ENCODE data around the gene MATN4.

The MATN4 gene

DNA sequence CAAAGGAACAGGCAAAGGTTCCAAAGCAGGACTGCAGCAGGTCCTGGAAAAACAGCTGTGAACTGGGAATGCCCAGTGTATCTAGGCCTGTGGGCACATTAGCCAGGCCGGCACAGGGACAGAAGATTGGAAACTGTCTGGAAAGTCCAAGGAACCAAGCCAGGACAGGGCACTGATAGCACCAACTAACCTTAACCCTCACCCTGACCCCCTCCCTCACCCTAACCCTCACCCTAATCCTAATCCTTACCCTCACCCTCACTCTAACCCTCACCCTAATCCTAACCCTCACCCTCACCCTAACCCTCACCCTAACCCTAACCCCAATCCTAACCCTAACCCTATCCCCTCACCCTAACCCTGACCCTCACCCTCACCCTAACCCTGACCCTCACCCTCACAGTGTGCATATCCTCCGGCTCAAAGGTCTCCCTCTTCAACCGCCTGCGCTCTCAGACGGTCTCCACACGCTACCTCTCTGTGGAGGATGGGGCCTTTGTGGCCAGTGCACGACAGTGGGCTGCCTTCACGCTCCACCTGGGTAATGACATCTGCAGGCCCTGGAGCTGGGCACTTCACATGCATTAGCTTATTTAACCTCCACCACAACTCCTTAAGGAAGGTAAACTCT, 5.1 kb upstream of the MATN4 start:
- no peak for DNase-seq

DNA sequence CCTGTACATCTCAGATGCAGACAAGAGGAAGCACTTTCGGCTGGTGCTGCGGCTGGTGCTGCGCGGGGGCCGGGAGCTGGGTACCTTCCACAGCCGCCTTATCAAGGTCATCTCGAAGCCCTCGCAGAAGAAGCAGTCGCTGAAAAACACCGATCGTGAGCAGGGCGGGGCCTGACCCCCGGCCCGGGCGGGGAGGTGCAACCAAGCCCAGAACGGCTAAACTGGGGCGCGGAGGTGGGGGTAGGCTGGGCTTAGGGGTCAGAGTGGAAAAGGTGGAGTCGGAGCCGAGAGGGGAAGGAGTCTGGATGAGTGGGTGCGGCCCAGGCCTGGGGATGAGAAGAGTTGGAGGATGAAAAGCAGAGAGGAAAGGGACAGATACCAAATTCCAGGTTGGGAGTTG, 4.1 kb upstream of the MATN4 start:
- DNase-seq: no peak

DNA sequence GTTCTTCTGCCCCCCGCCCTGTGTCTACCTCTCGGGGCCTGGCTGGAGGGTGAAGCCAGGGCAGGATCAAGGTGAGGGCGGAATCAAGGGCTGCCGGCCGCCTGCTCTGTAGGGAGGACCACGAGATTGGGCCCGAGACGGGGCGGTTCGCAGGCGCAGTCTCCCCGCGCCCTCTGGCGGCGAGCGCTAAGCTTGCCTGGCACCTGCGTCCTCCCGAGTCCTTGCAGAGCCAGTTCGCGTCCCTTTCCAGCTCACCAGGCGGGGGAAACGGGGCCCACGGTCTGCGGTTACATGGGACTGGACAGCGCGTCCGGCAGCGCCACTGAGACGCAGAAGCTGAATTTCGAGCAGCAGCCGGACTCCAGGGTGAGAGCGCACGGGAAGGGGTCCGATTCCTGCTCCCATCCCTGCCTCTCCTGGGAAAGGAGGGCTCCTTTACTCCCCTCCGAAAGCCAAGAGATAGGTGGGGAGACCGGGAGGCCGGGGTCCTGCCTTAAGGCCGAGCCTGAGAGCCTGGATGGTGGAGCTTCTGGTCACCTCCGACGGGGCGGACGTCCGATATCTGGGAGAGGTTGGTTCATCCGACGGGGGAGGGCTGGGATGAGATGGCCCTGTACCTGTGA, 3.6 kb upstream of the MATN4 start:
- no peak for DNase-seq

DNA sequence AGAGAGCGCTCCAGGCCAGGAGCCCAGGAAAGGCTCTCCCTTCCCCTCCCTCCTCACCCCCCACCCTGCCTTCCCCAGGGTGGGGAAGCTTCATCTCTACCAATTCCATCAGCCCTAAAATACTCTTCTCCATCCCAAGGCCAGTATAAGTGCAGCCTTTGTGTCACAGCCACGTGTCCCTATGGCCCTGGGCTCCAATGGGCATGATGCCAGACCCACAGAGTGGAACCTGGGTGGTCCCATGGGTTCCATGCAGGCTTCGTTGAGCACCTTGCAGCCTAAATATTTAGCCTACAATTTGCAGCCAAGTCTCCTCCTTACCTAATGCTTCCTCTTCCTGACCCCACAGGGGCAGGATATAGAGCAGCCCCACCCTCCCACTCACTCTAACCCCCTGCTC, 976 bp upstream of the MATN4 start:
- no peak for DNase-seq

DNA sequence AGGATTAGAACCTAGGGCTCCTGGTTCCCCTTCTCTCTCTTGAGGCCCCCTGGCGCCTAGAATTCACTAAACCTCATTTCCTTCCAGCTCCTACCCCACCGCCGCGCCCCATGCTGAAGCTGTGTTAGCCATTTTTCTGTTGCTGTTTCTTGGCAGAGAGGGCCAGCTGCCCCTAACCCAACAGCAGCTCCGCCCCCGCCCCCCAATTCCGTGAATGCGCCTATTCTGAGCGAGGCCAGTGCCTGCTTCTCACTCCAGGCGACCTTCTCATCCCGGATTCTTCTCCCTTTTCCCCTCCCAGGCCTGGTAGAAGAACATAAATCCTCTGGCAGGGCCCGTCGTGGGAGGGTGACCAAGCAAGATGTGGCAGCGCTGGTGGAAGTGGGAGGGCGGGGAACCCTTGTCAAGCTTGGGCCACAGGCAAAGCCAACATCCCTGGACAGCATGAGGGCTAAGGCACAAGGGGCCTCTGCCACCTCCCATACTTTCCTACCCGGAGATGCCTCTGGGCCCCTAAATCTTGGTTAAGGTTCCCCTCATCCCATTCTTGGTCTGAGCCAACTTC, 941 bp downstream of the MATN4 start:
- DNase-seq: no peak

DNA sequence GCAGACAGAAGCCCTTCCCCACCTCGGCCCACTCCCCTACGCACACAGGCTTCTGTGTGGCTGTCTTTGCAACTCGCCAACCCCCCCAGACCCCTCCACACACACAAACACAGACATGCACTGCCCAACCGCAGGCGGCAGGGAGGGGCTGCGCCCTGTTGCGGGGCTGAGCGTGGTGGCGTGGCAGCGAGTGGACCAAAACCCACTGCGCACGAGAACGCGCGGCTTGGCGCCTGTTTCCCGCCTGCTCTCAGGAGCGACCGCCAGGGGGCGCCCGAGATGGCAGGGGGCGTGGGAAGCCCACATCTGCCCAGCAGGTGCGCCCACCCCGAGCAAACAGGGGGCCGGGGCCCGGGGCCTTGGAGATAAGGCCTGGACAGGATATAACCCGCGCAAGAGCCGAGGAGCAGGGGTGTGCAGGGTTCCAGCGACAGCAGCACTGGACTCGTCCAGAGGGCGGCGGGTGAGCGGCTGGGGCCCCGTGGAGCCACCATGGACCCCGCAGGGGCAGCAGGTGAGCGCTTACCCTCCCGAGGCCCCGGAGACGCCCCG, 1.6 kb downstream of the MATN4 start, which contains the start of gene RBPJL:
Gene RBPJL (plus strand): TSS at position 410 of the 552 bp plus-strand sequence. CDS start 83 bp downstream, at position 493.
- DNase-seq: no peak

DNA sequence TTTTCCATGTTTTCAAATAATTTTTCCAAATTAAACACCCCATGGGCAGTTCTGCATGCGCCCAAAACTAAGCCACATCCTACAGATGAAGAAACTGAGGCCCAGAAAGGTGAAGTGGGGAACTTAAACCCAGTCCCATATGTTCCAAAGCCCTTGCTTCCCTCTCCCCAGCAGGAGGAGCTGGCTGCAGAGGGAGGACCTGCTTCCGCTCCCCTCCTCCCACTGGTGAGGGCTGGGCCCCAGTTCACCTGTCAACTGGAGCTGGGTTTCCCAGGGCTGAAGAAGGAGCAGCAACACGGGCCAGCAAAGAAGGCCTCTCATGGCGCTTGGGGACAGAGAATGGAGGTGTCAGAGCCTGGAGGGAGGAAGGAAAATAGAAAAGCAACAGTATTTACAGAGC, 2.8 kb downstream of the MATN4 start:
- no peak for DNase-seq

DNA sequence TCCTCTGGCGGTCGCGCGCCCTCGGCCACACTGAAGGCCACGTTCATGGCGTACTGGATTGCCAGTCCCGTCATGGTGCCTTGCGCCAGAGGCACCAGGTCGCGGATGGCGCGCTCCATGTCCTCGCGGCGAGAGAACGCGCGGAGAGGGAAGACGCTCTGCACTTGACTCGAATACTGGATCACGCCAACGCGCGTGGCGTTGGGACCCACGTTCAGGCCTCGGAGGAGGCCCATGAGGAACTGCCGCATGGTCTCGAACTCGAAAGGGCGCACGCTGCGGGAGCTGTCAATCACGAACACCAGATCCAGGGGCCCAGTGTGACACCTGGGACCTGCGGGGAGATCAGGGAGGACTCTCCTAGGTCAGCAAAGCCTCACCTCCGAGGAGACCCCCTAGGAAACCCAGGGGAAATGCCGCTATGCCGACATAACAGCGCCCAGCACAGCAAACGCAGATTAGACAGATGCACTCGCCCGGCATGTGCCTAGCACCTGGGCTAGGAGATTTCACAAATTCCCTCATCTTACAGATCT, 3.6 kb downstream of the MATN4 start:
- DNase-seq: no peak

DNA sequence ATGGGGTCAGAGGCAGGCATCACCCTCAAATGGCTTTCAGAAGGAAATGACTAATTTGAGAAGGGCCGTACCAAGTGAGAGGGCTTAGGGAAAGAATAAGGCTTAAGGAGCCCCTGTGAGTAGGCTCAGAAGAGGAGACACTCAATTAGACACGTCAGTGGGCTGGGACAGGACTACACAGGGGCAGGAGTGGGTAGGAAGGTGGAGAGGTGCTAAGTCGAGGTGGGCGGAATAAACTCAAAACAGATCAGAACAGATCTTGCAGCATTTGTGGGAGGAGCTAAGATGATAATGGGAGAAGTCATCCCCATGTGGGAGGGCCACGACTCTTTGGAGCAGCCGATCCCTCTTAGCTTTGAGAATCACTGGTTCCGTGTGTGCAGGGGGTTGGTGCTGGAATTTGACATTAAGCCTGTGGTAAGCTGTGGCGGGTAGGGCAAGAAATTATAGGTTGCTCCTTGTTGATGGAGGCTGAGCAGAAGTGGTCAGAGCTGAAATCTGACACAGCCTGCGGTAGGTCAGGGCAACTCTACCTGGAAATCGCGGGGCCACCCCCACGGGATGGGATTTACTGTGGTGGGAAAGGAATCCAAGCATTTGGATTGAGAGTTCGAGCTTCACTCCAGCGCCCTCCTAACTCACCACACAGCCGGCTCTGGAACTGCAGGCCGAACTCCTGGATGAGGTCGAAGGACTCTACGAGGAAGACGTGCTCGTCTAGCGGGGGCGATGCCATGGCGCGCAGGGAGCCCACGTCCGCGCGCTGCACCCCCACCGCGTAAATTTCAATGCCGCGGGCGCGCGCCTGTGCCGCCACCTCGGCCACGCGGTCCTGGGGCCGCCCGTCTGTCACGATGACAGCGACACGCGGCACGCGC, 4.3 kb downstream of the MATN4 start:
- no peak for DNase-seq

DNA sequence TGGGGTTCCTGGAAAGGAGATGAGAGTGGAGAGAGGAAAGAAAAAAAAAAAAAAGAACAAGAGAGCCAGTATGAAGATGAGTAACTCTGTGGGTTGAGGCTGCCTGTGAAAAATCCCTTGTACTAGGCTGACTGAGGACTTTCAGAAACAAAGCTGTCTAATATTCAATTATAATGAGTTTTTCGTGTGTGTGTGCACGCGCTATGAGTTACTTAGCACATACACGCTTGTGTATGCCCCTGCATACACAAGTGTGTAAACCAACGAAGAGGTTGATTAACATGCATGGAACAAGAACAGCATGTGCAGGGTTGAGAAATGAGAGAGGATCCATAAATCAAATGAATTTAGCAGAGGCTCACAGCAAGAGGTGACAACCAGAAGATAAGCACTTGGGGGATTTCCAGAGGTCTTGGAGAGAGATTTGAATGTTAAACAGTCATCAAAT, 6.3 kb downstream of the MATN4 start:
- DNase-seq: no peak

DNA sequence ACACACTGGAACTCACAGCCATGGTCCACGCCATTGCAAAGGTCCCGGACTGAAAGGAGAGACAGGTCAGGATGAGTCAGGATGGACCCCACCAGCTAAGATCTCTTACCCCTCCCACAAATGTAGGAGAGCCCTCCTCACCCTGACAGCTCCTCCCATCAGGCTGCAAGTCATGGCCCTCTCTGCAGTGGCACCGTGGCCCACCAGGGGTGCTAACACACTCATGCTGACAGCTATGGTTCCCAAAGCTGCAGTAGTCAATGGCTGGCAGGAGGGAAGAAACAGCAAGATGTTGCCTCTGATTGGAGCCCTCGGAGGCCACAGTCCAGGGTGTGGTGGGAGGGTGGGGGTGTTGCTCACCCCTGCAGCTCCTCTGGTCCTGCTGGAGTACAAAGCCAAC, 7.1 kb downstream of the MATN4 start:
- DNase-seq: no peak

DNA sequence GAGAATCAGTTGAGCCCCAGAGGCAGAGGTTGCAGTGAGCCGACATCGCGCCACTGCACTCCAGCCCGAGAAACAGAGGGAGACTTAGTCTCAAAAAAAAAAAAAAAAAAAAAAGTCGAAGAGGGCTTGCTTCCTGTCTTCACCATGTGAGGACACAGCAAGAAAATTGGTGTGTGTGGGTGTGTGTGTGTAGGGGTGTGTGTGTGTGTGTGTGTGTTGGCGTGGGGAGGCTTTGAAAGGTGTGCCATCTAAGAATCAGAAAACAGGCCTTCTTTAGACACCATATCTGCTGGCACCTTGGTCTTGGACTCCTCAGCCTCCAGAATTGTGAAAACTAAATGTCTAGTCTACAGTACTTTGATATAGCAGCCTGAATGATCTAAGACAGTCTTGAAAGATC, 8.3 kb downstream of the MATN4 start:
- DNase-seq: no peak

DNA sequence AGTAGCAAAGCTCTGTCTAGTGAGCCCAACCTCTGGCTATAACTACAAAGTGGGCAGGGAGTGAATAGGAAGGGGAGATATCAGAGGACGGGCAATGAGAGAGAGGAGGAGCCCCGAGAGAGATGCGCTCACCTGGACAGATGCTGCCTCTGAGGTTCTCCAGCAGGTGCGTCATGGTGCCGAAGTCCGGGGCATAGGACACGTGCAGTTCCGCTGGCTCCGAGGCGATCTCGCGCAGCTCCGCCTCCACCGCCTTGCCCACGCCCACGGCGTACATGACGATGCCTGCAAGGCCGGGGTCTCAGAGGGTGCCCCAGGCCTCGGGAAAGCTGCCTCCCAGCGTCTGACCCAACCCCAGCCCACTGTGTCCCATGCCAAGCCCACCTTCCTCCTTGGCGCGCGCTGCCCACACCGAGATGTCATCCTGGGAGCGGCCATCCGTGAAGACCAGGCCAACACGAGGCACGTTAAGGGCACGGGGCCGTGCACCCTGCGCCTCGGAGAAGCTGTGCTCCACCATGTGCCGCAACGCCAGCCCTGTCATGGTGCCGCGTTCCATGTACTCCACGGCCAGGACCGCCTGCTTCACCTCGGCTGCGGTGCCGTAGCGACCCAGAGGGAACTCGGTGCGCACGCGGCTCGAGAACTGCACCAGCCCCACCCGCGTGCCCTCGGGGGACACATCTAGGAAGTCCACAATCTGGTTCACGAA, 10.2 kb downstream of the MATN4 start:
- DNase-seq: no peak

DNA sequence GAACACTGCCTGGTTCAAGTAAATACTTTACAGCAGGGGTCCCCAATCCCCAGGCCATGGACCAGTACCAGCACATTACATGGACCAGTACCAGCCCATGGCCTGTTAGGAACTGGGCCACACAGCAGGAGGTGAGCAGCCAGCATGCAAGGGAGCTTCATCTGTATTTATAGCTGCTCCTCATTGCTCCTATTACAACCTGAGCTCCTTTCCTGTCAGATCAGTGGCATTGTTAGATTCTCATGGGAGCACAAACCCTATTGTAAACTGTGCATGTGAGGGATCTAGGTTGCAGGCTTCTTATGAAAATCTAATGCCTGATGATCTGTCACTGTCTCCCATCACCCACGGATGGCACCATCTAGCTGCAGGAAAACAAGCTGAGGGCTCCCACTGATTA, 13.4 kb downstream of the MATN4 start:
- no peak for DNase-seq

DNA sequence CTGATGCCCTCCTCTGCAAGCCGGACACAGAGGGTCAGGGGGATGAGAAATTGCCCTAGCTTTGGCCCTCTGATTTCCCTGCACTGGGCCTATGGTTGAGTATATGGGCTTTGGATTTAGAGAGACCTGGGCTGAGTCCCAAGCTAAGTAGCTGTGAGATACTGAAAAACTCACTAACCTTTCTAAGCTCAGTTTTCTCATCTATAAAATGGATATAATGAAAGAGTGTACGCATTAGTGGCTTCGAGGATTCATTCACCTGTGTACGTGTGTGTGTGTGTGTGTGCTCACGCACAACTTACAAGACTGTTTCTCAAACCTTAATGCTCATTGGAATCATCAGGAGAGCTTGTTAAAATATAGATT, 14.1 kb downstream of the MATN4 start:
- no peak for DNase-seq

DNA sequence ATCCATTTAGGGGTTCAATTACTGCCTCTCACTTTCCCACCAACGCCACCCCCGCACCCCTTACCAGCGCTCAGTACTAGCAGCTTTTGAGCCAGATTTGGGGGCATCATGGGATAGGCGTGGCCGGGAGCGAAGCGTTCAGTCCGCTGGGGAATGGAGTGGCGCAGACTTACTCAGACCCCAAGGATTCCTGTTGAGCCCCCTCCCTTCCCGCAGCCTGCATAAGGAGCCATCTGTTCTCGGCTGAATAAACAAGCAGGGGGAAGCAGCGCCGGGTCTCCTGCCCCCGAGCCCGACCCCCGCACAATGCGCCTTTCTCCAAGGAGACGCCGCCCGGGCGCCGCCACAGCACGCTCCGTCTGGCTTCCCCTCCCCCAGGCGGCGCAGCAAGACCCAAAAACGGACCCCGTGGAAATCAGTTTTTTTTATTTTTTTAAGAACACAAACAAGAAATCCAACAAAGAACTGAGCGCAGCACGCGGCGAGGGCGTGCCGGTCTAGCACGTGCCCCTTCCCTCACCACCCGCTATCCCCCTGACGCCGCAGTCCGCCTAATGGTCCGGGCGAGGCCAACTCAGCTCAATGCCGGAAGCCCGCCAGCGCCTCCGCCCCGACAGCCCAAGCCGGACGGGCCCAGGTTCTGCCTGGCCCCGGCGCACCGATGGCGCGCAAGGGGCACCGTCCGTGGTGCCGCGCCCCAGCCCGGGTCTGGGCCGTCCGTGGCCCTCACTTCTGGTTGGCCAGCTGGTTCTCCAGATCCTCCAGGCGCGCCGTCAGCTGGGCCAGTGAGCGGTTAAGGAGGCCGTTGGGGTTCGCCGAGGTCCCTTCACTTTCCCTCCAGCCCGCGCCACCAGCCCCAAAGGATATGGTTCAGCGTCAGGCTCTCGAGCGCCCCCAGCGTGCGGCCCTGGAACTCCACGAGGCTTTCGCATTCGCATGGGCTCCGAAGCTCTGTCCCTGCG, 14.8 kb downstream of the MATN4 start:
- DNase-seq: peak; percentile 78

DNA sequence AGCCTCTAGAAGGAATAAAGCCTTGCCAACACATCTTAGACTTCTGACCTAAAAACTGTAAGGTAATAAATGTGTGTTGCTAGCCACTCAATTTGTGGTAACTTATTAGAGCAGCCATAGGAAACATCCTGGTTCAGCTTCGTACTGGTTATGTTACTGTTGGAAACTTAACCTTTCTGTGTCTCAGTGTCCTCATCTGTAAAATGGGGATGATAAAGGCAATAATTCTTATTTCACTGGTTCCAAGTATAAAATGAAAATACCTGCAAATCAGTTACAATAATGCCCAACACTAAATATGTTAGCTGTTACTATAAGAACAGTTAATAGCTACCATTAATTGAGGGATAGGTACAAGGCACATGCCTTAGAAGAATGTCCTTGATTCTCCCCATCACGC, 15.8 kb downstream of the MATN4 start:
- DNase-seq: no peak

DNA sequence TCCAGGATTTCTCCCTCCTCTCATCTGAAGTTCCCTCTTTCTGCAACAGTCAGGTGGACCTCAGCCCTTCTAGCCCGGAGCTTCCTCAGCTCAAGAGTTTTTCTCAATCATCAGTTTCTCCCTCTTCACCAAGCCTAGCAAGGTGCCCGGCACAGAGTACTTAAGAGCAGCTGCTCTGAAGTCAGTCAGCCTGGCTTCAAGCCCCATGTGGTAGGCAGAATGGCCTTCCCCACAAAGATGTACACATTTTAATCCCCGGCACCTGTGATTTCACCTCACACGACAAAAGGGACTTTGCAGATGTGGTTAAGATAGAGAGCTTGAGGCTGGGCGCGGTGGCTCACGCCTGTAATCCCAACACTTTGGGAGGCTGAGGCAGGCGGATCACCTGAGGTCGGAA, 16.6 kb downstream of the MATN4 start:
- DNase-seq: no peak

DNA sequence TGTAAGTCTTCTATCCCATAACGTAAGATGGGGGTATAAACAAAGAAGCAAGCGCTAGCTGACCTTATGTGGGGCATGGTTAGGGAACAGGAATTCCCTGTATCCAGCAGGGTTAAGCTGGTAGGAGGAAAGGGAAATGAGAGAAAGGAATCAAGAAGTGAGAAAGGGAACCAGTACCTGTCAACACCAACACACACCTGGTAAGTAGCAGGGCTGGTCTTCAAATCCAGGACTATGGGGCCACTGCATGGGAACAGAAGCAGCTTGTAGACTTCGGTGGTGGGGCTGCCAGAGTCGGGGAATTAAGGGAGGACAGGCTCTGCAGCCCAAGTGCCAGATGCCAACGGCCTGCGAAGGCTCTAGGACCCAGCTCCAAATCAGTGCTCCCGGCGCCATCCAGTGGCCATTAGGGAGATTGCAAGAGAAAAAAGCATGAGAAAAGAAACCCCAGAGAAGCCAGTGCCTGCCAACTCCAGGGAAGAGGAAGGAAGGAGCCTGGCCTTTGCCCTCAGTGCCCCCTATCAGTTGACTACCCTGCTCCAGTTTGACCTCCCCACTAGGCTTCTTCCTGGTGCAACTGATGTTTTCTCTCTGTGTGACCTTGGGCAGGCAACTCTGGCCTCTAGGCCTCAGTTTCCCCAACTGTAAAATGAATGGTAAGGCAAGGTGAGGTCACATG, 17.3 kb downstream of the MATN4 start:
- peak; percentile 80 for DNase-seq

DNA sequence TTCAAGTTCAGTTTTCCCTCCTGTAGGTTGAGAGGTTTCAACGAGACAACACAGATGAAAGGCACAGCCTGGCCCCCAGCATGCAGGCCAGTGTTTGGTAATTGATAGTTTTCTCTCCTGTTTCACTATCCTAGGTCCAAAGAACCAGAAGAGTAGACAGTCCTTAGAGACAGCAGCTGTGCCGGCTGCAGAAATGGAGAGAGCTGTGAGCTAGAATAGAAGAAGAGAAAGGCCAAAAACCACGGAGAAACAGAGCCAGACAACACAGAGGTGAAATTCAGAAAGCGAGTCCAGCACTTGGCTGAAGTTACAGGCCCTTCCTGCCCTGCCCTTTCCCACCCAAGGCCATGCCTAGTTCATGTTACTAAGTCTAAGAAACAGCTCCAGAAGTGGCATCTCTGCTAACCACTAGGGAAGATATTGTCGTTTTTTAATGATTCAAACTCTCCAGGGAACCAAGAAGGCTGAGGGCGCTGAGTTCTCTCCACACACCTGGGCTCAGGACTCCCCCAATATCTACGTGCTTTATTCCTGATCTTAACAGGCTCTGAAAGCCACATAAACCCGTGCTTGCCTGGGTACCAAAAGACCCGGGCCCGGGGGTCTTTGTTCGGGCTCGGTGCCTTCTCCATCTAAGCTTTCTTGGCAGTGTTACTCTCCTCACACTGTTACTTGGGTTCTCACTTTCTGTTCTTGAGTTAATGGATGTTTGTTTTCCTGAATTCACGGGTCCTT, 18.0 kb downstream of the MATN4 start:
- DNase-seq: no peak
